RWPE2 (cell line): ENCODE results near the gene CD276.
A peak's percentile ranks its signal among the peaks of the same experiment; 100 is the strongest.
"Not testable (repeated sequence)": the region's sequence is repeated elsewhere in the genome, so short reads cannot be mapped to it uniquely, and the experiment has no call there.

ENCODE experiments used
- ATAC-seq: fragments of 200-7000 bp; cut with Tn5 transposase; 3 replicates; pipeline ENCODE4 v1.9.1; 2021; ENCODE audit warnings: low read depth
- DNase-seq: peaks from one replicate; pipeline ENCODE4 v3.0.0-alpha.2; 2020; ENCODE audit warnings: low spot score
- H3K27ac ChIP-seq: fragments of 450-650 bp; 2 replicates; pipeline ENCODE4 v1.5.1; 2017; ENCODE audit warnings: mild to moderate bottlenecking; ENCODE audit not compliant: poor library complexity, severe bottlenecking
- H3K27me3 ChIP-seq: fragments of 250-450 bp; sonication (Bioruptor Pico); 2 replicates; pipeline ENCODE4 v1.5.1; 2021; ENCODE audit warnings: mild to moderate bottlenecking, moderate library complexity; ENCODE audit not compliant: insufficient read depth, poor library complexity, severe bottlenecking
- H3K36me3 ChIP-seq: fragments of 250-450 bp; sonication (Bioruptor Pico); 2 replicates; pipeline ENCODE4 v1.5.1; 2020; ENCODE audit warnings: low read depth, mild to moderate bottlenecking, moderate library complexity
- H3K4me1 ChIP-seq: fragments of 250-450 bp; sonication (Bioruptor Pico); 2 replicates; pipeline ENCODE4 v1.5.1; 2021; ENCODE audit warnings: mild to moderate bottlenecking, moderate library complexity; ENCODE audit not compliant: insufficient read depth, poor library complexity, severe bottlenecking
- H3K4me3 ChIP-seq: fragments of 250-450 bp; sonication (Bioruptor Pico); 2 replicates; pipeline ENCODE4 v1.5.1; 2021; ENCODE audit warnings: mild to moderate bottlenecking, moderate library complexity; ENCODE audit not compliant: severe bottlenecking
- H3K9me3 ChIP-seq: fragments of 250-450 bp; sonication (Bioruptor Pico); 2 replicates; pipeline ENCODE4 v1.5.1; 2021; ENCODE audit warnings: mild to moderate bottlenecking, moderate library complexity; ENCODE audit not compliant: severe bottlenecking
- TF ChIP-seq, protein P1 (sequence below): fragments of 450-650 bp; IDR thresholded peaks from one replicate; pipeline ENCODE4 v1.5.1; 2017; ENCODE audit warnings: mild to moderate bottlenecking, moderate library complexity; ENCODE audit not compliant: poor library complexity, severe bottlenecking

CD276 gene

DNA sequence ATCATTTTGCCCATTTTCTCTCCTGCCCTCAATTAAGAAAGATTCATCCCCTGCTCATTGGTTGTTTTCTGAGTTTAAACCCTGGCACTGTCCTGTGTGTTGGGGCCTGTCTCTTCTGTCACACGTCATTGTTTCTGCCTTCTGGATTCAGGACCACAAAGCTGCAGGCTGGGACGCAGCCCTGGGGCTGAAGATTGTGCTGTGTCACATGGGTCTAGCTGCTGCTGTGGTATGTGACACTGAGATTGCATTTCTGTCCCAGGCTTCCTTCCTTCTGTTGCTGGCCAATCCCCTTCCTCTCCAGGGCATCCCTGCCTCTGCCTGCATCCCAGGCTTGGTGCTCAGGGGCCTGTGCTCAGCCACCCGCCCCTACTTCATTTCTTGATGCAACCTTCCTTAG is 40.0 kb downstream of the CD276 start:
- H3K9me3 ChIP-seq, result no peaks in the 10 kb centered on the region
- no peak overlapping the region for H3K4me3 ChIP-seq
- no peak overlapping the region for H3K27ac ChIP-seq
- no peaks in the 10 kb centered on the region for H3K36me3 ChIP-seq
- no peaks in the 10 kb centered on the region for H3K27me3 ChIP-seq
- H3K4me1 ChIP-seq, result no peaks in the 10 kb centered on the region
- ATAC-seq (no peak), DNase-seq (no peak)
- TF ChIP-seq, protein P1, sequence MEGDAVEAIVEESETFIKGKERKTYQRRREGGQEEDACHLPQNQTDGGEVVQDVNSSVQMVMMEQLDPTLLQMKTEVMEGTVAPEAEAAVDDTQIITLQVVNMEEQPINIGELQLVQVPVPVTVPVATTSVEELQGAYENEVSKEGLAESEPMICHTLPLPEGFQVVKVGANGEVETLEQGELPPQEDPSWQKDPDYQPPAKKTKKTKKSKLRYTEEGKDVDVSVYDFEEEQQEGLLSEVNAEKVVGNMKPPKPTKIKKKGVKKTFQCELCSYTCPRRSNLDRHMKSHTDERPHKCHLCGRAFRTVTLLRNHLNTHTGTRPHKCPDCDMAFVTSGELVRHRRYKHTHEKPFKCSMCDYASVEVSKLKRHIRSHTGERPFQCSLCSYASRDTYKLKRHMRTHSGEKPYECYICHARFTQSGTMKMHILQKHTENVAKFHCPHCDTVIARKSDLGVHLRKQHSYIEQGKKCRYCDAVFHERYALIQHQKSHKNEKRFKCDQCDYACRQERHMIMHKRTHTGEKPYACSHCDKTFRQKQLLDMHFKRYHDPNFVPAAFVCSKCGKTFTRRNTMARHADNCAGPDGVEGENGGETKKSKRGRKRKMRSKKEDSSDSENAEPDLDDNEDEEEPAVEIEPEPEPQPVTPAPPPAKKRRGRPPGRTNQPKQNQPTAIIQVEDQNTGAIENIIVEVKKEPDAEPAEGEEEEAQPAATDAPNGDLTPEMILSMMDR, result no peak

DNA sequence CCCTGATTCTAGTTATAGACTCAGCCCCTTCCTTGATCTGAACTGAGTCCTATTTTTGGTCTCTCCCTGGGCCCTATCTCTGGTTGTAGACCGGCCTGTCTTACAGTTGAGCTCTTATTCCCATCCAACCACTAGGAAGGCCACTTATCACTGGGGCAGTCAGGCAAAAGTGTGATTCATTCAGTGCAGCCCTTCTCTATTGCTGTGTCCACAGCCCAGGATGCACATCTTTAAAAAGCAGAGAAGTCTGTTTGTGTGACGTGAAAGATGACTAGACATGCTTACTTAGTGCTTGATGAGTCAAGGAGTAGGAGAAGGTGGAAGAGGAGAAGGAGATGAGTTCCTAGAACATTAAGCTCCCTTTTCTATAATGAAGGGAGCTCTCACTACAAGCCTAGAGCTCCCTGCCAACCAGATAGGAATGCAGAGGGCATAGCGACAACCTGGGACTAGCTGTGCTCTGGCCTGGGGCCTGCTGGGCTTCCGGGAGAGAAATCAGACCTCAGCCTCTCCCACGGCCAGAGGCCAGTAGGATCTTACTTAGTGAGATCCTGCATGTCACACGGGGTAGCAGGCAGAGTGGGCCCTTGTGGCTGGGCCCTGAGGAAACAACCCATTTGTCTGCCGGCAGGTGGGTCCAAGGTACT is 43.3 kb downstream of the CD276 start:
- ATAC-seq, result peak; percentile 63
- H3K4me1 ChIP-seq, result no peaks in the 10 kb centered on the region

DNA sequence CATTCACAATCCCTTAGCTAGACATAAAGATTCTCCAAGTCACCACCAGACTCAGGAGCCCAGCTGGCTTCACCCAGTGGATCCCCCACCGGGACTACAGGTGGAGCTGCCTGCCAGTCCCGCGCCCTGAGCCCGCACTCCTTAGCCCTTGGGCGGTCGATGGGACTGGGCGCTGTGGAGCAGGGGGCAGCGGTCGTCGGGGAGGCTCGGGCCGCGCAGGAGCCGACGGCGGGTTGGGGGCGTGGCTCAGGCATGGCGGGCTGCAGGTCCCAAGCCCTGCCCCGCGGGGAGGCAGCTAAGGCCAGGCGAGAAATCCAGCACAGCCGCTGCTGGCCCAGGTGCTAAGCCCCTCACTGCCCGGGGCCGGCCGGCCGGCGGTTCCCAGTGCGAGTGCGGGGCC is 47.9 kb downstream of the CD276 start:
- not testable (repeated sequence) for H3K27ac ChIP-seq, H3K9me3 ChIP-seq, DNase-seq, H3K36me3 ChIP-seq, ATAC-seq, H3K27me3 ChIP-seq, H3K4me1 ChIP-seq, H3K4me3 ChIP-seq

More for the DNA sequence above, 43.3 kb downstream of the CD276 start:
- Histone ChIP-seq H3K27ac (no peak overlapping the region), H3K27me3 (no peaks in the 10 kb centered on the region), H3K9me3 (no peaks in the 10 kb centered on the region), H3K4me3 (no peak overlapping the region), H3K36me3 (no peaks in the 10 kb centered on the region)
- DNase-seq, result no peak
- TF ChIP-seq, protein P1, result no peak

DNA sequence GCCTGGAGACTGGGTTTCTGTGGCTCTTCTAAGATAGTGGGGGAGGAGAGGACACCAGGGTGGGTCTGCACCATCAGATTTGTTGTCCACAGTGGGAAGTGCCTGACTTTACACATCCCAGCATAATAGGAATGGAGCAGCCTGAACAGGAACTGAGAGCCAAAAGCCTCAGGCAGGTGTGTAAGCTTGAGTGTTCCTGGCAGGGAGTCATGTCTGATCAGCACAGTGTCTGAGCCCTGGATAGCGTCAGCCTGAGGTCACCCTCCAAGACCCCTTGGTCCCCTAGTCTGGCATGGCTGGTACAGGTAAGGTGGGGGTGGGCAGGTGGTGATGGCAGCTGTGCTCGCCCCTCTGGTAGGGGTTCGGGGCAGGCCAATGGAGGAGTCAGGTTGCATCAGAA is 48.7 kb downstream of the CD276 start:
- no peak for DNase-seq

DNA sequence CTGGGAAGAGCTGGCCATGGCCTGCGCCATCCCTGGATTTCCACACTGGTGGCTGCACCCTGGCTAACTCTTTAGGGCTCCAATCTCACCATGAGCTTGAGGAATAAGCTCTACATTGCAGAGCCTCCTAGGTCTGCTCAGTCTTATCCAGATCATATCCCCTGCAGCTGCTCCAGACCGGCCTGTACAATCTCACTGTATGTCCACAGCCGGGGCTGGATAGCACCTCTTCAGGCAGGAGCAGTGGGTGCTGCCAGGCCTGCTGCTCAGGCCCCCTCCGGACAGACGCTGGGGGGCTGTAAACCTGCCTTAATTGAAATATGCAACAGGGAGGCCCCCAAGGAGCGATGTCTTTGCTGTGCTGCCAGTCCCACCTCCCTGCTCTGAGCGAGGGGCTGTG is 53.4 kb downstream of the CD276 start:
- Histone ChIP-seq H3K27ac (no peak overlapping the region), H3K36me3 (no peaks in the 10 kb centered on the region), H3K4me1 (no peaks in the 10 kb centered on the region), H3K4me3 (no peak overlapping the region), H3K9me3 (no peaks in the 10 kb centered on the region), H3K27me3 (no peaks in the 10 kb centered on the region)
- ATAC-seq (peak; percentile 16; the same call in 1 of the 3 replicates), DNase-seq (no peak)
- TF ChIP-seq, protein P1, result no peak

More for the DNA sequence above, 48.7 kb downstream of the CD276 start:
- Histone ChIP-seq H3K27me3 (no peaks in the 10 kb centered on the region), H3K4me3 (no peak overlapping the region), H3K36me3 (no peaks in the 10 kb centered on the region), H3K4me1 (no peaks in the 10 kb centered on the region), H3K27ac (no peak overlapping the region), H3K9me3 (no peaks in the 10 kb centered on the region)
- ATAC-seq, result peak; percentile 40; the same call in 1 of the 3 replicates
- TF ChIP-seq, protein P1, result no peak
